Stimulated activated CD4-positive, alpha-beta T cell treated with anti-CD3 and anti-CD28 coated beads, Interleukin-2, amount 100 ng/mL, for 48 hours (primary cell): Measurements from ENCODE around the gene FITM2.
"Not testable (repeated sequence)": the region's sequence is repeated elsewhere in the genome, so short reads cannot be mapped to it uniquely, and the experiment has no call there.

Source experiments
- DNase-seq, 2 donors: peaks; one replicate each; pipeline ENCODE4 v3.0.0-alpha.2; 2020

FITM2 gene

GRCh38 chr20:44331201-44331600, 20.2 kb upstream of the FITM2 start:
- no peak for DNase-seq

- DNase-seq = no peak
These were observed 17.4 kb upstream of the FITM2 start for GRCh38 chr20:44328428-44328827.

- not testable (repeated sequence) for DNase-seq
These were observed 16.7 kb upstream of the FITM2 start for GRCh38 chr20:44327748-44328147.

- peak; percentile 5 to 36 for DNase-seq
These were observed 15.6 kb upstream of the FITM2 start for GRCh38 chr20:44326391-44327159.

- DNase-seq = no peak
These were observed 13.3 kb upstream of the FITM2 start for GRCh38 chr20:44324343-44324742.

GRCh38 chr20:44319839-44320422, 8.9 kb upstream of the FITM2 start:
- no peak for DNase-seq

GRCh38 chr20:44314870-44315269, 3.9 kb upstream of the FITM2 start:
- no peak for DNase-seq

- no peak for DNase-seq
These were observed 989 bp downstream of the FITM2 start for GRCh38 chr20:44309763-44310663.

GRCh38 chr20:44306927-44307326, 4.1 kb downstream of the FITM2 start:
- no peak for DNase-seq

- DNase-seq = no peak
These were observed 6.6 kb downstream of the FITM2 start for GRCh38 chr20:44304383-44304782.

GRCh38 chr20:44302736-44303135, 8.3 kb downstream of the FITM2 start:
- no peak for DNase-seq

GRCh38 chr20:44302026-44302669, 8.9 kb downstream of the FITM2 start:
- no peak for DNase-seq

- no peak for DNase-seq
These were observed 9.7 kb downstream of the FITM2 start for GRCh38 chr20:44301285-44301684.

- DNase-seq = not testable (repeated sequence)
These were observed 11.9 kb downstream of the FITM2 start for GRCh38 chr20:44299011-44299535.

GRCh38 chr20:44297721-44298120, 13.3 kb downstream of the FITM2 start:
- DNase-seq = no peak

- no peak for DNase-seq
These were observed 15.0 kb downstream of the FITM2 start for GRCh38 chr20:44296011-44296410.

GRCh38 chr20:44291754-44292153, 19.2 kb downstream of the FITM2 start:
- no peak for DNase-seq

GRCh38 chr20:44288252-44288651, 22.8 kb downstream of the FITM2 start:
- DNase-seq = no peak

GRCh38 chr20:44287272-44288097, 23.5 kb downstream of the FITM2 start:
- no peak for DNase-seq

GRCh38 chr20:44284032-44284431, 27.0 kb downstream of the FITM2 start:
- DNase-seq = no peak

GRCh38 chr20:44282192-44282591, 28.8 kb downstream of the FITM2 start:
- no peak for DNase-seq

GRCh38 chr20:44280387-44280786, 30.6 kb downstream of the FITM2 start:
- DNase-seq = no peak
